Left lung (tissue), 10 donors: ENCODE data around the gene ZNF471. TPM values are rescaled to one million over a fixed set of nuclear protein-coding genes. Genes with fewer than 3 reads are reported as not detected.

Source experiments
- ATAC-seq: fragments of 200-7000 bp; cut with Tn5 transposase; one replicate; pipeline ENCODE4 v1.9.1; 2020; ENCODE audit warnings: moderate library complexity
- DNase-seq, 4 donors: peaks; one replicate each; pipeline ENCODE4 v3.0.0-alpha.2; 2013 to 2020
- H3K27ac ChIP-seq, 2 donors: fragments of 200-600 bp; sonication (generic) in 1 of 2; one replicate each; pipeline versions ENCODE4 v1.5.0 to v1.8.0; 2020 to 2021
- H3K27me3 ChIP-seq, 2 donors: fragments of 200-600 bp; sonication (generic) in 1 of 2; one replicate each; pipeline versions ENCODE4 v1.5.0 to v1.8.0; 2020 to 2021
- H3K36me3 ChIP-seq, 2 donors: fragments of 200-600 bp; sonication (generic) in 1 of 2; one replicate each; pipeline versions ENCODE4 v1.5.0 to v1.8.0; 2020 to 2021
- H3K4me1 ChIP-seq, 2 donors: fragments of 200-600 bp; one replicate each; pipeline ENCODE4 v1.8.0; 2021
- H3K4me3 ChIP-seq, 2 donors: fragments of 200-600 bp; sonication (generic) in 1 of 2; one replicate each; pipeline versions ENCODE4 v1.5.0 to v1.8.0; 2020 to 2021; ENCODE audit warnings: mild to moderate bottlenecking in 1 of 2
- H3K9me3 ChIP-seq, 2 donors: fragments of 200-600 bp; sonication (generic) in 1 of 2; one replicate each; pipeline versions ENCODE4 v1.5.0 to v1.8.0; 2020 to 2021
- intact Hi-C, 2 donors: fragments of 100-400 bp; cut with DNase I; formaldehyde crosslinking; loops; one replicate each; pipeline versions ENCODE4 v1.11.2 to v1.14.2; 2022
- polyA plus RNA-seq, 6 donors: library from polyadenylated mRNA; unstranded; fragments of 120-200 nt; gene quantifications; one replicate each; pipeline ENCODE4 v1.2.1, GENCODE V29; 2013; ENCODE audit not compliant: insufficient read length in 6 of 6
- total RNA-seq, 2 donors: library from RNA; stranded (reverse); fragmentation: NEBNext Ultra II Directional; extraction: Animal tissue kit (Norgen Biotek cat#: 25700); gene quantifications; one replicate each; pipeline ENCODE4 v1.2.1, GENCODE V29; 2021
- TF ChIP-seq, protein P1 (sequence below), 2 donors: fragments of 200-600 bp; sonication (generic) in 1 of 2; IDR thresholded peaks; one replicate each; pipeline versions ENCODE4 v1.5.0 to v1.8.0; 2021; ENCODE audit warnings: antibody characterized with exemption in 2 of 2
- donor health status: DM: no; HTN: yes; CAD: no.
- donor health status: DM: no; HTN: no; CAD: no.

The ZNF471 gene
- total and polyA plus RNA-seq, 8 donors: 2.8 to 47.6 (median 34.3) TPM

DNA sequence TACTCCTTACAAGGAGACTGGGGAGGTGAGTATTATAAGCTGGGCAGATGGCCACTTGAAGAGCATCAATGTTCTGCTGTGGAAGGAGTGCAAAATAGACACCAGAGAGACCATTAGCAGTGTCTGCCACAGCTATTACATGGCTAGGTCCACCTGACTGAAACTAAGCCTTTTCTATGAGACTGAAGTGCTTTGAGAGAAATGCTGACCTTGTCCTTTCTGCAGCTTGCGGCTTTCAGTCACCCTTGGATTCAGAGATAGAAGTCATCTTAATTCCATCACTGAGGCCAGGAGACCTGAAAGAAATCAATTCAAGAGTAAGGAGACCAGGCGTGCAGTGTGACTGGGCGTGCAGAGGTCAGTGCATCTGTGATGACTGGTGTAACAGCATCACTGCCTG is 29.8 kb downstream of the ZNF471 start:
- DNase-seq: no peak
- intact Hi-C loops: no loop called here
- peaks cover 11 to 94% of the 10 kb centered on the region in 2 donors for H3K9me3 ChIP-seq
- no peaks in the 10 kb centered on the region for H3K27me3 ChIP-seq
- H3K4me3 ChIP-seq: peak overlapping the region in 1 of 2 donors; percentile 59
- ATAC-seq: no peak
- TF ChIP-seq, protein P1, sequence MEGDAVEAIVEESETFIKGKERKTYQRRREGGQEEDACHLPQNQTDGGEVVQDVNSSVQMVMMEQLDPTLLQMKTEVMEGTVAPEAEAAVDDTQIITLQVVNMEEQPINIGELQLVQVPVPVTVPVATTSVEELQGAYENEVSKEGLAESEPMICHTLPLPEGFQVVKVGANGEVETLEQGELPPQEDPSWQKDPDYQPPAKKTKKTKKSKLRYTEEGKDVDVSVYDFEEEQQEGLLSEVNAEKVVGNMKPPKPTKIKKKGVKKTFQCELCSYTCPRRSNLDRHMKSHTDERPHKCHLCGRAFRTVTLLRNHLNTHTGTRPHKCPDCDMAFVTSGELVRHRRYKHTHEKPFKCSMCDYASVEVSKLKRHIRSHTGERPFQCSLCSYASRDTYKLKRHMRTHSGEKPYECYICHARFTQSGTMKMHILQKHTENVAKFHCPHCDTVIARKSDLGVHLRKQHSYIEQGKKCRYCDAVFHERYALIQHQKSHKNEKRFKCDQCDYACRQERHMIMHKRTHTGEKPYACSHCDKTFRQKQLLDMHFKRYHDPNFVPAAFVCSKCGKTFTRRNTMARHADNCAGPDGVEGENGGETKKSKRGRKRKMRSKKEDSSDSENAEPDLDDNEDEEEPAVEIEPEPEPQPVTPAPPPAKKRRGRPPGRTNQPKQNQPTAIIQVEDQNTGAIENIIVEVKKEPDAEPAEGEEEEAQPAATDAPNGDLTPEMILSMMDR (IDR thresholded peaks at IDR 0.05): no peak
- peaks cover 0 to 30% of the 10 kb centered on the region in 2 donors for H3K36me3 ChIP-seq
- H3K27ac ChIP-seq: no peak overlapping the region
- H3K4me1 ChIP-seq: peaks cover 4 to 15% of the 10 kb centered on the region in 2 donors

DNA sequence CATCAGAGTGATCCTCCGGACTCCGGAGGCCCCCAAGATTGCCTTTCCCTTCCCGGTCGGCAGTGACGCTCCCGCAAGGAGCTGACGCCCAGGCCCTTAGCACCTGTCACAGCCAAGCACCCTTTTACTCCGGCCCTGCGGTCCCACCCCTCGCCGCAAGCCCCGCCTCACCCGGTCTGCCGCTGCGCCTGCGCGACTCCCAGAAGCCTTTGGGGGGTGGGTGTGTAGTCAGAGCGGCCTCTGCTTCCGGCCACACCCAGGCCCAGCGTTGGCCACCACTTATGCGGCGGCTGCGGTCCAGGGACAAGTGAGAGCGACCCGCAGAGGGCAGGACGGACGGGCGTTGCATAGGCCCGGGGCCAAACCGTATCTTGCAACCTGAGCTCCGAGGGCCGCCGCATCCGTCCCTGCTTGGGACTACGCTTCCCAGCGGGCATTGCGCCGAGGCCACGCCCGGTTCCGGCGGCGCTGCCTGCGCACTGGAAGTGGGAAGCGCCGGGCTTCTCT is 30.7 kb downstream of the ZNF471 start:
- peaks cover 4 to 15% of the 10 kb centered on the region in 2 donors for H3K4me1 ChIP-seq
- peaks cover 0 to 39% of the 10 kb centered on the region in 2 donors for H3K36me3 ChIP-seq
- TF ChIP-seq, protein P1 (IDR thresholded peaks at IDR 0.05): peak in 1 of 2 donors; percentile 31
- intact Hi-C loops: no loop called here
- peak; percentile 98 for ATAC-seq
- H3K27ac ChIP-seq: peak overlapping the region; percentile 92 to 97
- peak; percentile 91 to 96 (median 94) for DNase-seq
- peak overlapping the region; percentile 54 to 59 for H3K4me3 ChIP-seq
- H3K9me3 ChIP-seq: peaks cover 11 to 94% of the 10 kb centered on the region in 2 donors
- H3K27me3 ChIP-seq: no peaks in the 10 kb centered on the region

DNA sequence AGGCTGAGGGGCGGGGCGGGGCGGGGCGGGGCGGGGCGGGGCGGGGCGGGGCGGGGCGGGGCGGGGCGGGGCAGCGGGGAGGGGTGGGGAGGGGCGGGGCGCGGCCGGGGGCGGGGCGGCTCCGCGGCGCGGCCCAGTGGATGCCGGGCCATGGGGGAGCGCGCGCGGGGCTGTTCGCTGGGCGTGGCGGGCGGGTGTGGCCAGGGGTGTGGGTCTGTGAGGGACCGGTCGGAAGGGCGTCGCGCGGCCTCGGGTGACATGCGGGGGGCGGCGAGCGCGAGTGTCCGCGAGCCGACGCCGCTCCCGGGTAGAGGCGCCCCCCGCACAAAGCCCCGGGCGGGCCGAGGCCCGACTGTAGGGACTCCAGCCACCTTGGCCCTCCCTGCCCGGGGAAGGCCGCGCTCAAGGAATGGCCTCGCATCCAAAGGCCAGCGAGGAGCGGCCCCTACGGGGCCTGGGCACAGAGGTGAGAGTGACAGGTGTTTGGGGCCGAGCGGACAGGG is 31.2 kb downstream of the ZNF471 start, which contains the start of gene ZFP28:
ZFP28 (plus strand) TSS at position 188 of the 503 bp plus-strand sequence; CDS start at position 259, 71 bp downstream.
- peak within 1 kb of the TSS; percentile 59 to 75 for H3K4me3 ChIP-seq
- intact Hi-C loops: no loop called here
- peaks cover 11 to 94% of the 10 kb centered on the region in 2 donors for H3K9me3 ChIP-seq
- peak in 3 of 4 donors; percentile 64 to 94 (median 87) for DNase-seq
- peaks cover 0 to 44% of the 10 kb centered on the region in 2 donors for H3K36me3 ChIP-seq
- TF ChIP-seq, protein P1 (IDR thresholded peaks at IDR 0.05): no peak
- H3K27ac ChIP-seq: peak within 1 kb of the TSS; percentile 92 to 97
- H3K27me3 ChIP-seq: no peaks in the 10 kb centered on the region
- peak; percentile 85 for ATAC-seq
- peaks cover 4 to 15% of the 10 kb centered on the region in 2 donors for H3K4me1 ChIP-seq

DNA sequence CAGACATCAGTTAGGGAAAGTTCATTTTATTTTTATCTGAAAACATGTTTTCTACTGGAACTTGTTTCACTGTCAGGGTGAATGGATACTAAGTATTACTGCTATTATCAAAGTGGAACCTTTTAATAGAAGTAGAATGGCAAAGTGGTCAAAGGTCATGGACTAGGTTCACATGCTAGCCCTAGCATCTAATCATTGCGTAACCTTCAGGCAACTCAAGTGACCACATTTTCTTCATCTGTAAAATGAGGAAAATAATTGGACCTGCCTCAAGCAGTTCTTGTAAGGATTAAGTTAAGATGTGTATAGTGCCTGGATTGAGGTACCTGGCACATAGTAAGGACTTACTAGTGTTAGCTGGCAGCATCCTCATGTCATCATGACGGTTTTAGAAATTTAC is 36.1 kb downstream of the ZNF471 start:
- no peaks in the 10 kb centered on the region for H3K27me3 ChIP-seq
- no peak overlapping the region for H3K4me3 ChIP-seq
- H3K36me3 ChIP-seq: peaks cover 0 to 89% of the 10 kb centered on the region in 2 donors
- H3K4me1 ChIP-seq: peaks cover 4 to 10% of the 10 kb centered on the region in 2 donors
- H3K9me3 ChIP-seq: peaks cover 4 to 99% of the 10 kb centered on the region in 2 donors
- no peak overlapping the region for H3K27ac ChIP-seq
- ATAC-seq (no peak), DNase-seq (no peak)
- intact Hi-C loops: no loop called here
- TF ChIP-seq, protein P1 (IDR thresholded peaks at IDR 0.05): no peak

DNA sequence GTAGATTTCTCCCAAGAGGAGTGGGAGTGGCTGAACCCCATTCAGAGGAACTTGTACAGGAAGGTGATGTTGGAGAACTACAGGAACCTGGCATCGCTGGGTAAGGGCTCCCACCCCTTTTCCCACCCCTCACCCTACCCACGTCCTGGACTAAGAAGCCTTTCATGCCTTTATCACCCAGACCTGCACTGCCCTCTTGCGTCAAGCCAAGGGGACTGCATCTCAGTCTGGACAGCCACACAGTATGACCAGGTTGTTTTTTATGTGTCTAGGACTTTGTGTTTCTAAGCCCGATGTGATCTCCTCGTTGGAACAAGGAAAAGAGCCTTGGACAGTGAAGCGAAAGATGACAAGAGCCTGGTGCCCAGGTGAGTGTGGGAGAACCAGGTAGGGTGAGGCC is 39.9 kb downstream of the ZNF471 start:
- intact Hi-C loops: no loop called here
- peaks cover 4 to 100% of the 10 kb centered on the region in 2 donors for H3K9me3 ChIP-seq
- DNase-seq: no peak
- no peak for ATAC-seq
- TF ChIP-seq, protein P1 (IDR thresholded peaks at IDR 0.05): no peak
- H3K4me3 ChIP-seq: no peak overlapping the region
- H3K27ac ChIP-seq: no peak overlapping the region
- H3K27me3 ChIP-seq: no peaks in the 10 kb centered on the region
- no peaks in the 10 kb centered on the region for H3K4me1 ChIP-seq
- H3K36me3 ChIP-seq: peaks cover 0 to 99% of the 10 kb centered on the region in 2 donors
